NCI-H2196 treated with DMSO at 0.1 percent for 48 hours (cell line): ENCODE measurements around the gene BACE2.

Experiments
- DNase-seq: peaks from one replicate; lab custom pipeline; 2025; ENCODE audit not compliant: unreplicated experiment; lab: John Stamatoyannopoulos, UW

The BACE2 gene

DNA sequence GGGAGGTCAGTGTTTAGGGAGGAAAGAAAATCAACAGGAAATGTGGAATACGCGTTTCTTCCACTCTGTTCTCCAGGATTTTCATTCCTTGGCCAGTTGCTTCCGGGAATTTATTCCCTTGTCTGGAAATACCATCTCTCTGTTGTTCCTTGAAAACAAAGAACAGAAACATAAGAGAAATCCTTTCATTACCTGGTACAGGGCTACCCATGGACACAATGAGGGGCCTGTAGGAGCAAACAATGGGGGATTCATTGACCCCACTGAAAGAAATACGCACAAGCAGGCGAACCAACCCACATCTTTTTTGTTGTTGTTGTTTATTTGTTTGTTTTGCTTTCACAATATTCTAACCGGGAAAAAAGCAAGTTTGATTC lies 20.0 kb upstream of the BACE2 start:
- DNase-seq, result no peak

GRCh38 chr21:41148798-41149197 lies 19.2 kb upstream of the BACE2 start:
- DNase-seq, result no peak

DNA sequence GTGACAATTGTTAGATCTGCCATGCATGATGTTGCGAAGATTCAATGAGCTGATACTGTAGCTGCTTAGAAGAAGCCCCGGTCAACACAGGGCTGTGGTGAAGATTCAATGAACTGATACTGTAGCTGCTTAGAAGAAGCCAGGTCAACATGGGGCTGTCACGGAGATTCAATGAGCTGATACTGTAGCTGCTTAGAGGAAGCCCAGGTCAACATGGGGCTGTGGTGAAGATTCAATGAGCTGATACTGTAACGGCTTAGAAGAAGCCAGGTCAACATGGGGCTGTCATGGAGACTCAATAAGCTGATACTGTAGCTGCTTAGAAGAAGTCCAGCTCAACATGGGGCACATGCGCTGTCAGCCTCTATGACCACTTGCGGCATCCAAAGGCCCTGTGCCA lies 18.8 kb upstream of the BACE2 start:
- no peak for DNase-seq

- no peak for DNase-seq
These were observed 15.8 kb upstream of the BACE2 start for GRCh38 chr21:41152147-41152546.

GRCh38 chr21:41153443-41153842 lies 14.5 kb upstream of the BACE2 start:
- no peak for DNase-seq

- DNase-seq, result no peak
These were observed 11.8 kb upstream of the BACE2 start for GRCh38 chr21:41156142-41156541.

DNA sequence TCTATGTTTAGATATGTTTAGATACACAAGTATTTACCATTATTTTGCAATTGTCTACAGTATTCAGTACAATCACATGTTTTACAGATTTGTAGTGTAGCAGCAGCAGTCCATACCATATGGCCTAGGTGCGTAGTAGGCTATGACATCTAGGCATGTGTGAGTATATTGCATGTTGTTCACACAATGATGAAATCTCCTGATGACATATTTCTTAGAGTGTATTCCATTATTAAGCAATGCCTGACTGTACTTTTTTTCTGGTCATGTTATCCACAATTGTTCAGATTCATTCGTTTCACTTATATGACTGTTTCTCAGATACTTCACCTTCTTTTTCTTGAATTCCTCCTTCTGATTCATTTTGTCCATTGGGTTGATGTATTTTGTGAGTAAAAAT lies 9.9 kb upstream of the BACE2 start:
- no peak for DNase-seq

DNA sequence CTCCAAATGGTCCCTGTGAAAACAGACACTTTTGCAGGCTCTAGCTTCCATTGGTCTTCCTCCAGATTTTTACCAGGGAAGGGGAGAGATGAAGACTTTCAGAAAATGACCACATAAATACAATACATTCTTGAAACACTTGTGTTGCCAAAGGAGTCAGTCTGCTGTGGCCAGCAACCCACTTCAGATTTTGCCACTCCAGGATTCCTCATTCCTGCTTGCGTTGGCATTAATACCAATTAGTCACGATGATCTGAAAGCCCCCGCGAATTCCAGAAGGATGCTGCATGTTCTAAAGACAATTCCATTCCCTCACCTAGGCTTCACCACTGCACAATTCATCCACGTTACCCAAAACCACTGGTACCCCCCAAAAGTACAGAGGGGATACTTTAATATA lies 7.9 kb upstream of the BACE2 start:
- DNase-seq, result no peak

GRCh38 chr21:41161428-41161827 lies 6.5 kb upstream of the BACE2 start:
- DNase-seq, result no peak

- DNase-seq, result no peak
These were observed 5.9 kb upstream of the BACE2 start for GRCh38 chr21:41162096-41162495.

- no peak for DNase-seq
These were observed 4.9 kb upstream of the BACE2 start for GRCh38 chr21:41163091-41163490.

- no peak for DNase-seq
These were observed 3.9 kb upstream of the BACE2 start for GRCh38 chr21:41164052-41164451.

DNA sequence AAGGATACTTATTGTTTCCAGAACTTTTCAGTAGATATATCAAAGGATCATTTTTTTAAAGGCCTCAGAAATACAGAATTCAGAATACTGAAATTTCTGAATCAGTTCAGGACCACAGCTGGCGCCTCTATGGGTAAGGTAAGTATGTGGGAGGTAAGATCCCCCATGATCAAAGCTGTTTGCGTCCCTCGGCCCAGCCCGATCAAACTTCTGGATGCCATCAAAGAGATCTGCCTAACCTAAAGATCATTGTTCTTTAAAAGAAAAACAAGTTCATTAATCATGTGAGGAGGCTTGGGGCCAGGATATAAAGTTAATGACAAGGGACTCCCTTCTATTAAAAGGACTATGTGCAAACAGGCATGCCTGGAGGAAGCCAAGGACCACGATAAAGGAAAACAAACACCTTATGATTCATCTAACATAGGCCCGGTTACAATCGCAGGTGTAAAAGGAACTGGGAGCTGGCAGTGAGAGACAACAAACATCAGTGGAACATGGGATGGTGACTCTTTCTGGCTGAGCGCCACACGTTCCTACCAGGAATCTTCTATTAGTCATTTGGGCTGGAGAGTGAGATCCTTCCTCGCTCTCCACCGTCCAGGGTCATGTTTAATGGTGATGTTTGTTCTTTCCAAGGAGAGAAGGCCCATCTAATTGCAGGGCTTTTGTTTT lies 2.8 kb upstream of the BACE2 start:
- DNase-seq, result peak; percentile 68

DNA sequence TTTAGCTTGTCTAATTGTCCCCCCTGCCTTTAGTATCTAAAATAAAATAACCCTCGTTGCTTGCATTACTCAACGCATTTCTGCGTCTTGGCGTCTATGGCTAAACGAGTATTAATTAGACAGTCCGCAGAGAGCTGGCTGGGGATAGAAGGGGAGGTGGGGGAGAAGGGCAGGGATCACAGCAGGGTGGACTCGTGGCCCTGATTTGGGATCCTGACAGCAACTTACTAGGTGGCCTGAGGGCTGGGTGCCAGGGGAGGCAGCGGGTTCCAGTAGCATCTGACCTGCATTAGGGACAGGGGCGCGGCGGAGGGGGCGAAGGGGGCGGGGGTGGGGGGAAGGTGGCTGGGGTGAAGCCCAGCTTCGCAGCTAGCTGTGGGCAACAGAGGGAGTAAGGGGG lies 1.1 kb upstream of the BACE2 start:
- DNase-seq, result no peak

DNA sequence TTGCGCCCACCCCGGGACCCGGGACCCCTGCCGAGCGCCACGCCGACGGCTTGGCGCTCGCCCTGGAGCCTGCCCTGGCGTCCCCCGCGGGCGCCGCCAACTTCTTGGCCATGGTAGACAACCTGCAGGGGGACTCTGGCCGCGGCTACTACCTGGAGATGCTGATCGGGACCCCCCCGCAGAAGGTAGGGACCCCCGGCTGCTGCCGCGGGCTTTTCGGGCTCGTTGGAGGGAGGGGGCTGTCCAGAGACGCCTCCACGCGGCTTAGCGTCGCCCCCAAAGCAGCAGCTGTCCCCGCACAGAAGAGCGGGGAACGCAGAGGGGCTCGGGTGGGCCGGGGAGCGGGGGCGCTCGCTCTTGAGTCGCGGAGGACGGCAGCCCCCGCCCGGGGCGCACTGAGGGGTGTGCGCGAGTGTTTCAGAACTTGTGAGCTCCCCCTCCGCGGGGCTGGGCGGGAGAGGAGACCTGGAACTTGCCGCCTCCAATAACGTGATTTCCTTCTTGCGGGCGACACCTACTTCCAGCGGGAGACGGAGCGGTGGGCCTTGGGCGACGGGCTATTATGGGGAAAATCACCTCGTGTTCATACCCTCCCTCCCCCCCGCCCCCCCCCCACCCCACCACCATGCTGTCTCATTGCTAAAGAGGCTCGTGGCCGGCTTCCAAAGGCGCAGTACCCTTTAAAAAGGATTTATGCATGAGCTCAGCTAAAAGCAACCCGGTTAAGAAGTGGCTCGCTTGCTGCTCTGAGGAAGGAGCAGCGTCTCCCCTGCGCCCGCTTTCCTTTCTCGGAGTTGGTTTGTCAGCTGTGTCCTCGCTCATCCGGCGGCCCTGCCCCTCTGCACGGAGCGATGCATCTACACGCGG lies 664 bp downstream of the BACE2 start:
- no peak for DNase-seq

DNA sequence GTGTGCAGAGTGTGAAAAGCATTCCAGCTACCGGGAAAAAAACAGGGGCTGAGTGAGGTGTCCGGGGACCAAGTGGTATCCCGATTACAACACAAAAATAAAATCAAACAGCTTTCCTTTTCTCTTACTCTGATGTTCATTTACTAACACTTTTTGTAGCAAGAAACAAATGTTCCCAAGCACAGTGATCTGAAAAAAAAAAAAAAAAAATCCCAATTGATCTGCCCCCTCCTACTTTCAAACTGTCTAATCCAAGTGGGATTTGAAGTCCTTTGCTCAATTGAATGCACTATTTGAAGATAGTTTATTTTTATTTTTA lies 1.3 kb downstream of the BACE2 start:
- DNase-seq, result no peak

DNA sequence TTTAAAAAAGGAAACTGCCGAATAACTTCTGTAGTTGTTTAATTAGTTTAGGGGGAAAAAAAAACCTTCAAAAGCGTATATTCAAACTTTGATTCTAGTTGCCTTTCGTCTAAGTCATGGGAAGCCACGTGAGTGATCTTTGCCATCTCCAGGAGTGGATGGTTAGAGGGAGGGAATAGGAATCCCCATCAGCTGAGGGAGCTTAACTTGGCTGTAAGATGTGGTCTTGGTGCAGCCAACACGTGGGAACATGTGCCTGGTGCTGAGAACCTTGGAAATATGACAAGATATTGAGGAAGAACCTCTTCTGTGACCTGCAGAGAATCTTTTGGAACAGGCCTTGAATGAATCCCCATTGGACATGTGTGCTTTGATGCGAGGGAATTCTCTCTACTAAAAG lies 1.7 kb downstream of the BACE2 start:
- DNase-seq, result no peak

GRCh38 chr21:41170442-41170841 lies 2.5 kb downstream of the BACE2 start:
- peak; percentile 31 for DNase-seq

DNA sequence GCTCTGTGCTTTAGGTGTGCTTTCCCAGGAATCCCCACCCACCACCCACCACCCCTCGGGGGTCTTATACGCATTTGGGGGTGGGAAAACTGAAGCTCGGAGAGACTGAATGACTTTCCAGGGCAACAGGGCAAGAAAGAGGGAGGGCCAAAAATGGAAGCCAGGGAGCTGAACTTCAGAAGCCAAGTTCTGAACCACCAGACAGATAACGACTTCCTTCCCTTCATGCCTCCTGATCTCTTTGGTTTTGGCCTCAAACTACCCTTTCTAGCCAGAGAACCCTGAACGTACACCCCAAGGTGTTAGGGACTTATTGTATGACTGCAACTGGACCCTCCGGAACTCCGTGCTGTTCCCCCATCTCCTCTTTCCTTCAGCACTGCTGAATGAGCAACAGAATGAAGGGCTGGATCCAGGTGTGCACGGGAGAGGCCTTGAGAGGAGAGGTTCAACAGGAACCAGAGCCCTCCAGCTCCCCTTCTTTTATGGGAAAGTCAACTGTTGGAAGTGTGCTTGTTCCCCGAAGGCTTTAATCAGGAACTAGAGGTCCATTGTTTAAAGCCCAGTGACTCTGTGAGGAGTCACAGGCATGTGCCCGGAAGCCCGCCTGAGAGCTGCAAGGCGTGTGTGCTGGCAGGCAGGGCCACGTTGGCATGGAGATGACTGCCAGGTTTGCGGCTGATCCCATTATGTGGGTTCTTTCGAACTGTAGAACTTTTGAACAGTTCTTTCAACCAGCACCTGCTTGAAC lies 3.1 kb downstream of the BACE2 start:
- no peak for DNase-seq

- DNase-seq, result no peak
These were observed 7.1 kb downstream of the BACE2 start for GRCh38 chr21:41175080-41175479.

DNA sequence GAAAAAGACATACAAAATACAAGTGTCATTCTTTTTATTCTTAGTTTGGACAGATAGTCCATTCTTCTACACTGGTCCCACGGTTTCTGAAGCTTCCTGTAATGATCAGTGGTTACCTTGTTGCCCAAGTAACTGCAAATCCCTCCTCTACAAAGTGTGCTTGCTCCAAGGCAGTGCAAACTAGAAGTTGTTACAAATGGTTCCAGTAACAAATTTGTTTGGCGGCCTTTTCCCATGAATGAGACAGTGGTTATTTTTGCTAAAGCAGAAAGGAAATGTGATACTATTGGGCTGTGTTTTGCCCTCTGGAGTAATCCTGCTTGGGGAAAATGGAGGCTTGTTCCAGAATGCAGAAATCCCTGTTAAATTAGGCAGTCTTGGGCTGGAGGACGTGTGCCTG lies 8.9 kb downstream of the BACE2 start:
- no peak for DNase-seq

GRCh38 chr21:41180752-41181151 lies 12.8 kb downstream of the BACE2 start:
- DNase-seq, result no peak
